SH-SY5Y (cell line): ENCODE data around the gene SLCO6A1.

Source experiments
- GATA2 ChIP-seq: IDR thresholded peaks from 2 replicates; pipeline ENCODE4 v1.6.1; 2011; ENCODE audit warnings: mild to moderate bottlenecking, low read depth, low read length
- GATA3 ChIP-seq: IDR thresholded peaks from 2 replicates; pipeline ENCODE4 v1.6.1; 2011; ENCODE audit warnings: low read depth, mild to moderate bottlenecking, low read length, moderate library complexity

Gene SLCO6A1

GRCh38 chr5:102498271-102499034, at the start of gene SLCO6A1:
TSS of gene SLCO6A1 (minus strand) at chr5:102499001. CDS start at chr5:102498844, 157 bp downstream.
- TF ChIP-seq GATA3 (no peak), GATA2 (no peak)

GRCh38 chr5:102547141-102548035, 48.6 kb upstream of the SLCO6A1 start:
- no peak for TF ChIP-seq GATA2
- TF ChIP-seq GATA3 = no peak

GRCh38 chr5:102545175-102545574, 46.4 kb upstream of the SLCO6A1 start:
- TF ChIP-seq GATA3 (no peak), GATA2 (no peak)

GRCh38 chr5:102542057-102542456, 43.3 kb upstream of the SLCO6A1 start:
- TF ChIP-seq GATA3 = no peak
- no peak for TF ChIP-seq GATA2

GRCh38 chr5:102539996-102540728, 41.4 kb upstream of the SLCO6A1 start:
- no peak for TF ChIP-seq GATA3
- TF ChIP-seq GATA2 = no peak

- TF ChIP-seq GATA3 (no peak), GATA2 (no peak)
Measured at GRCh38 chr5:102539562-102539961, 40.8 kb upstream of the SLCO6A1 start.

- no peak for TF ChIP-seq GATA3
- TF ChIP-seq GATA2 = no peak
Measured at GRCh38 chr5:102537011-102537410, 38.2 kb upstream of the SLCO6A1 start.

GRCh38 chr5:102536323-102536928, 37.6 kb upstream of the SLCO6A1 start:
- TF ChIP-seq GATA2 = no peak
- no peak for TF ChIP-seq GATA3

- no peak for TF ChIP-seq GATA2
Measured at GRCh38 chr5:102532123-102532522, 33.3 kb upstream of the SLCO6A1 start.

GRCh38 chr5:102531506-102531905, 32.7 kb upstream of the SLCO6A1 start:
- TF ChIP-seq GATA3 (no peak), GATA2 (no peak)

- no peak for TF ChIP-seq GATA3
- no peak for TF ChIP-seq GATA2
Measured at GRCh38 chr5:102529447-102529846, 30.6 kb upstream of the SLCO6A1 start.

- TF ChIP-seq GATA2 (no peak), GATA3 (no peak)
Measured at GRCh38 chr5:102529031-102529430, 30.2 kb upstream of the SLCO6A1 start.

- no peak for TF ChIP-seq GATA3
- TF ChIP-seq GATA2 = no peak
Measured at GRCh38 chr5:102528600-102528999, 29.8 kb upstream of the SLCO6A1 start.

GRCh38 chr5:102527547-102527946, 28.7 kb upstream of the SLCO6A1 start:
- TF ChIP-seq GATA3 = no peak
- no peak for TF ChIP-seq GATA2
